NB4 (cell line): ENCODE measurements around the gene PIK3R1.

ENCODE experiments used
- POLR2A ChIP-seq: IDR thresholded peaks from 2 replicates; pipeline ENCODE4 v1.6.1; 2011; ENCODE audit warnings: mild to moderate bottlenecking; ENCODE audit not compliant: insufficient read length; ENCODE audit errors: extremely low read depth
- TF ChIP-seq, protein P1 (sequence below): IDR thresholded peaks from one replicate; pipeline ENCODE4 v1.5.1; 2012; ENCODE audit warnings: low read depth, low read length

DNA sequence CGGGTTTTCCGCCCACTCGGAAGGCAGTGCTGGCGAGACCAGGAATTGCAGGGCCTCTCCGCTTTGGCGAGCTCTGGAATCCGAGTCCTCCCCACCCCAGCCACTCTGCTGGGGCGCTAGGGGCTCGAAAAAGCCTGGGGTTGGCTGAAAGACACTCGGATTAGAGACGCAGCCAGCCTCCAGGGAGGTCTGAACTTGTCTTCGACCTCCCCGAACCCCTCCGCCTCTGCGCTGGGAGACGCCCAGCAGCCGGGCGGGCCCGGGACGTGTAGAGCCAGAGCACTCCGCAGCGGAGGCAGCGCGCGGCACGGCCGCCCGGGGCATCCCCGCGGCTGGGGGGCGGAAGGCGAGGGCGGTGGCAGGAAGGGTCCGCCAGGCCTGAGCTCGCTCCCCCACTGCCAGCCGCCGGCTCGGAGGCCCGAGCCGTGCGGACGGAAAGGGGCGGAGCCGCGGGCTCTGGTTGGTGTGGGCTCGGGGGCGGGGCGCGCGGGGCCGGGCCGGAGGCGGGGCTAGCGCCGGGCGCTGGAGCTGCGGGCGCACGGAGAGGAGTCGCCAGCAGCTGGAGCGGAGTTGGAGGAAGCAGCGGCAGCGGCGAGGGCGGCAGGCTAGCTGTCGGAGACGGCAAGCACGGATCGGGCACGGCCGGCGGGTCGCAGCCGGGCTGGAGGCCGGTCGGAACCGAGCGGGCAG is at the start of gene PIK3R1:
- TF ChIP-seq POLR2A, result peak; percentile 67
- TF ChIP-seq, protein P1, sequence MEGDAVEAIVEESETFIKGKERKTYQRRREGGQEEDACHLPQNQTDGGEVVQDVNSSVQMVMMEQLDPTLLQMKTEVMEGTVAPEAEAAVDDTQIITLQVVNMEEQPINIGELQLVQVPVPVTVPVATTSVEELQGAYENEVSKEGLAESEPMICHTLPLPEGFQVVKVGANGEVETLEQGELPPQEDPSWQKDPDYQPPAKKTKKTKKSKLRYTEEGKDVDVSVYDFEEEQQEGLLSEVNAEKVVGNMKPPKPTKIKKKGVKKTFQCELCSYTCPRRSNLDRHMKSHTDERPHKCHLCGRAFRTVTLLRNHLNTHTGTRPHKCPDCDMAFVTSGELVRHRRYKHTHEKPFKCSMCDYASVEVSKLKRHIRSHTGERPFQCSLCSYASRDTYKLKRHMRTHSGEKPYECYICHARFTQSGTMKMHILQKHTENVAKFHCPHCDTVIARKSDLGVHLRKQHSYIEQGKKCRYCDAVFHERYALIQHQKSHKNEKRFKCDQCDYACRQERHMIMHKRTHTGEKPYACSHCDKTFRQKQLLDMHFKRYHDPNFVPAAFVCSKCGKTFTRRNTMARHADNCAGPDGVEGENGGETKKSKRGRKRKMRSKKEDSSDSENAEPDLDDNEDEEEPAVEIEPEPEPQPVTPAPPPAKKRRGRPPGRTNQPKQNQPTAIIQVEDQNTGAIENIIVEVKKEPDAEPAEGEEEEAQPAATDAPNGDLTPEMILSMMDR, result no peak
